ENCODE measurements around the gene PRPS1. TPM values are rescaled to one million over a fixed set of nuclear protein-coding genes. Genes with fewer than 3 reads are reported as not detected.

PRPS1 gene
- polyA plus RNA-seq, 1 donor (not counting 4 experiments of a cell fraction or from before 2014, with no cell fraction given): 48.4 TPM

GRCh38 chrX:107601759-107602158 is 26.6 kb upstream of the PRPS1 start:
- H3K9ac ChIP-seq (ENCODE audit: control insufficient read depth, extremely low read depth, insufficient read depth, low read length): no peak overlapping the region
- no peaks in the 10 kb centered on the region for H4K20me1 ChIP-seq (ENCODE audit: control insufficient read depth, extremely low read depth, insufficient read depth, low read length)
- TF ChIP-seq CTCF (optimal IDR thresholded peaks at IDR 0.05 in 1 of 3, IDR thresholded peaks at IDR 0.05 in 1 of 3, conservative IDR thresholded peaks at IDR 0.05 in 1 of 3; ENCODE audit: extremely low read depth in 1 of 3, insufficient read depth in 2 of 3, low read length in 3 of 3) (no peak), EZH2 (IDR thresholded peaks at IDR 0.05; ENCODE audit: low read length) (no peak)
- no peaks in the 10 kb centered on the region for H3K36me3 ChIP-seq (ENCODE audit: control insufficient read depth in 2 of 2, extremely low read depth in 1 of 2, insufficient read depth in 2 of 2, low read length in 2 of 2)
- dilution Hi-C loops (cut with MboI; ENCODE audit: extremely low pct_ligation_motif_present, low sequenced_read_pairs): no loop called here
- no peaks in the 10 kb centered on the region for H3K9me1 ChIP-seq (ENCODE audit: control insufficient read depth, extremely low read depth, insufficient read depth, low read length)
- DNase-seq (ENCODE audit: low read depth, low spot score) (no peak), FAIRE-seq (no peak)
- H3K4me2 ChIP-seq (ENCODE audit: control insufficient read depth, extremely low read depth, insufficient read depth, low read depth, low read length): no peak overlapping the region
- no peaks in the 10 kb centered on the region for H3K79me2 ChIP-seq (ENCODE audit: control insufficient read depth, insufficient read depth, low read length)
- H3K27me3 ChIP-seq (ENCODE audit: control insufficient read depth, extremely low read depth, insufficient read depth, low read length): peaks cover 6% of the 10 kb centered on the region
- H3K27ac ChIP-seq (ENCODE audit: control insufficient read depth, insufficient read depth, low read length): no peak overlapping the region
- no peak overlapping the region for H3K4me3 ChIP-seq (ENCODE audit: control insufficient read depth in 2 of 3, extremely low read depth in 1 of 3, insufficient read depth in 2 of 3, low read depth in 1 of 3, low read length in 3 of 3)
- peaks cover 4% of the 10 kb centered on the region for H3K9me3 ChIP-seq (ENCODE audit: control insufficient read depth, low read depth, low read length)
- H2AFZ ChIP-seq (ENCODE audit: control insufficient read depth, low read length): no peak overlapping the region
- H3K4me1 ChIP-seq (ENCODE audit: control insufficient read depth, extremely low read depth, insufficient read depth, low read length): no peaks in the 10 kb centered on the region

GRCh38 chrX:107602694-107603239 is 25.5 kb upstream of the PRPS1 start:
- Histone ChIP-seq H3K27me3 (ENCODE audit: control insufficient read depth, extremely low read depth, insufficient read depth, low read length) (peaks cover 6% of the 10 kb centered on the region), H3K27ac (ENCODE audit: control insufficient read depth, insufficient read depth, low read length) (no peak overlapping the region), H3K9me1 (ENCODE audit: control insufficient read depth, extremely low read depth, insufficient read depth, low read length) (no peaks in the 10 kb centered on the region), H4K20me1 (ENCODE audit: control insufficient read depth, extremely low read depth, insufficient read depth, low read length) (no peaks in the 10 kb centered on the region), H2AFZ (ENCODE audit: control insufficient read depth, low read length) (no peak overlapping the region), H3K9ac (ENCODE audit: control insufficient read depth, extremely low read depth, insufficient read depth, low read length) (no peak overlapping the region), H3K36me3 (ENCODE audit: control insufficient read depth in 2 of 2, extremely low read depth in 1 of 2, insufficient read depth in 2 of 2, low read length in 2 of 2) (no peaks in the 10 kb centered on the region), H3K79me2 (ENCODE audit: control insufficient read depth, insufficient read depth, low read length) (no peaks in the 10 kb centered on the region), H3K4me3 (ENCODE audit: control insufficient read depth in 2 of 3, extremely low read depth in 1 of 3, insufficient read depth in 2 of 3, low read depth in 1 of 3, low read length in 3 of 3) (no peak overlapping the region), H3K4me1 (ENCODE audit: control insufficient read depth, extremely low read depth, insufficient read depth, low read length) (no peaks in the 10 kb centered on the region), H3K4me2 (ENCODE audit: control insufficient read depth, extremely low read depth, insufficient read depth, low read depth, low read length) (no peak overlapping the region), H3K9me3 (ENCODE audit: control insufficient read depth, low read depth, low read length) (peaks cover 4% of the 10 kb centered on the region)
- dilution Hi-C loops (cut with MboI; ENCODE audit: extremely low pct_ligation_motif_present, low sequenced_read_pairs): no loop called here
- FAIRE-seq (no peak), DNase-seq (ENCODE audit: low read depth, low spot score) (no peak)
- TF ChIP-seq EZH2 (IDR thresholded peaks at IDR 0.05; ENCODE audit: low read length) (no peak), CTCF (optimal IDR thresholded peaks at IDR 0.05 in 1 of 3, IDR thresholded peaks at IDR 0.05 in 1 of 3, conservative IDR thresholded peaks at IDR 0.05 in 1 of 3; ENCODE audit: extremely low read depth in 1 of 3, insufficient read depth in 2 of 3, low read length in 3 of 3) (no peak)
